H1 (cell line): ENCODE data around the gene ABHD10. TPM values are rescaled to one million over a fixed set of nuclear protein-coding genes. Genes with fewer than 3 reads are reported as not detected.

Experiments used
- CTCF ChIA-PET: fragments of 300-600 bp; sonication (Branson Sonifier 250); formaldehyde crosslinking; loops from one replicate; lab custom pipeline; 2021; ENCODE audit not compliant: partially characterized antibody; lab: Charles Lee
- POLR2A ChIA-PET: fragments of 300-600 bp; sonication (Branson Sonifier 250); formaldehyde crosslinking; loops from one replicate; lab custom pipeline; 2021; ENCODE audit warnings: inconsistent platforms; ENCODE audit not compliant: partially characterized antibody; lab: Charles Lee
- DNase-seq, 2 experiments: peaks; one replicate each; pipeline versions ENCODE4 v3.0.0 to v3.0.0-alpha.2; 2010 to 2022; ENCODE audit warnings: low spot score in 2 of 2, low read depth in 1 of 2, mixed read lengths in 1 of 2
- FAIRE-seq: peaks from 2 replicates; lab custom pipeline; 2011; peaks lifted over from hg19 to GRCh38; lab: Jason Lieb, UNC
- H2AFZ ChIP-seq: 2 replicates; pipeline ENCODE4 v1.8.1; 2012; ENCODE audit warnings: low read length, inconsistent platforms
- H2AK5ac ChIP-seq: 2 replicates; pipeline ENCODE4 v1.6.1; 2013; ENCODE audit warnings: low read depth, low read length
- H2BK120ac ChIP-seq: replicated peaks from 2 replicates; pipeline ENCODE3; 2013; ENCODE audit warnings: low read depth, low read length, inconsistent platforms
- H2BK12ac ChIP-seq: 2 replicates; pipeline ENCODE4 v1.6.1; 2013; ENCODE audit warnings: low read depth, low read length
- H2BK15ac ChIP-seq: 2 replicates; pipeline ENCODE4 v1.6.1; 2013; ENCODE audit warnings: low read length
- H2BK20ac ChIP-seq: 2 replicates; pipeline ENCODE4 v1.6.1; 2013; ENCODE audit warnings: low read length
- H2BK5ac ChIP-seq: 2 replicates; pipeline ENCODE4 v1.6.1; 2013; ENCODE audit warnings: low read depth, low read length
- H3K14ac ChIP-seq: 2 replicates; pipeline ENCODE4 v1.6.1; 2013; ENCODE audit warnings: inconsistent platforms; ENCODE audit not compliant: insufficient read length
- H3K18ac ChIP-seq: 2 replicates; pipeline ENCODE4 v1.6.1; 2013; ENCODE audit warnings: low read length; ENCODE audit errors: extremely low read depth
- H3K23ac ChIP-seq: 2 replicates; pipeline ENCODE4 v1.6.1; 2013; ENCODE audit warnings: inconsistent platforms; ENCODE audit not compliant: insufficient read length
- H3K23me2 ChIP-seq: 2 replicates; pipeline ENCODE4 v1.6.1; 2013; ENCODE audit warnings: low read depth, low read length
- H3K27ac ChIP-seq: 2 replicates; pipeline ENCODE4 v1.6.1; 2011; ENCODE audit warnings: low read depth, low read length, inconsistent platforms
- H3K27me3 ChIP-seq, 4 experiments: replicated peaks in 1 of 4; 1 replicate in 1 of 4; 2 replicates in 3 of 4; pipeline versions ENCODE4 v1.6.1 to v1.8.1; 2011 to 2013; ENCODE audit warnings: low read length in 3 of 4, mild to moderate bottlenecking in 3 of 4, inconsistent platforms in 2 of 4, mixed read lengths in 2 of 4, moderate library complexity in 1 of 4; ENCODE audit not compliant: control insufficient read depth in 3 of 4, insufficient read depth in 3 of 4; ENCODE audit errors: extremely low read depth in 1 of 4
- H3K36me3 ChIP-seq, 4 experiments: 2 replicates each; pipeline versions ENCODE4 v1.6.1 to v1.8.1; 2011 to 2013; ENCODE audit warnings: mild to moderate bottlenecking in 4 of 4, low read length in 3 of 4, moderate library complexity in 2 of 4, control low read depth in 1 of 4, inconsistent platforms in 1 of 4; ENCODE audit not compliant: insufficient read depth in 4 of 4, control insufficient read depth in 2 of 4
- H3K4ac ChIP-seq: replicated peaks from 2 replicates; pipeline ENCODE3; 2013; ENCODE audit warnings: low read length, low read depth, mixed read lengths, inconsistent platforms; ENCODE audit not compliant: insufficient read length
- H3K4me1 ChIP-seq, 4 experiments: replicated peaks in 1 of 4; 1 replicate in 1 of 4; 2 replicates in 3 of 4; pipeline versions ENCODE4 v1.6.1 to v1.8.1; 2011 to 2013; ENCODE audit warnings: low read length in 3 of 4, inconsistent platforms in 2 of 4, mixed read lengths in 1 of 4; ENCODE audit not compliant: insufficient read depth in 4 of 4, control insufficient read depth in 3 of 4
- H3K4me2 ChIP-seq, 2 experiments: 2 replicates each; pipeline versions ENCODE4 v1.6.1 to v1.8.1; 2011 to 2013; ENCODE audit warnings: low read depth in 2 of 2, low read length in 2 of 2, control low read depth in 1 of 2, inconsistent platforms in 1 of 2, mild to moderate bottlenecking in 1 of 2; ENCODE audit not compliant: insufficient read depth in 1 of 2
- H3K4me3 ChIP-seq, 4 experiments: fragments of 200-600, 300-600 bp in 1 of 4; sonication (generic), shearing (Covaris generic), sonication (Bioruptor Twin) in 1 of 4; 2 replicates each; pipeline versions ENCODE4 v1.5.1 to v1.8.1; 2011 to 2016; ENCODE audit warnings: low read length in 4 of 4, low read depth in 3 of 4, control low read depth in 2 of 4, inconsistent platforms in 2 of 4, mild to moderate bottlenecking in 2 of 4, mixed read lengths in 1 of 4, moderate library complexity in 1 of 4; ENCODE audit not compliant: insufficient read depth in 2 of 4; ENCODE audit errors: extremely low read depth in 1 of 4
- H3K56ac ChIP-seq: replicated peaks from 2 replicates; pipeline ENCODE3; 2013; ENCODE audit warnings: low read depth, mild to moderate bottlenecking, mixed read lengths, low read length, inconsistent platforms; ENCODE audit not compliant: insufficient read length
- H3K79me1 ChIP-seq: 2 replicates; pipeline ENCODE4 v1.6.1; 2013; ENCODE audit warnings: low read depth, low read length, control low read depth
- H3K79me2 ChIP-seq, 2 experiments: 2 replicates each; pipeline versions ENCODE4 v1.6.1 to v1.8.1; 2012 to 2013; ENCODE audit warnings: low read length in 2 of 2, mild to moderate bottlenecking in 2 of 2, inconsistent platforms in 1 of 2; ENCODE audit not compliant: insufficient read depth in 2 of 2, control insufficient read depth in 1 of 2
- H3K9ac ChIP-seq, 4 experiments: replicated peaks in 1 of 4; 1 replicate in 1 of 4; 2 replicates in 3 of 4; pipeline versions ENCODE4 v1.6.1 to v1.8.1; 2011 to 2013; ENCODE audit warnings: low read depth in 3 of 4, low read length in 3 of 4, control low read depth in 2 of 4, mild to moderate bottlenecking in 2 of 4, moderate library complexity in 2 of 4, inconsistent platforms in 1 of 4; ENCODE audit errors: extremely low read depth in 1 of 4
- H3K9me3 ChIP-seq, 2 experiments: 2 replicates each; pipeline versions ENCODE4 v1.6.1 to v1.8.1; 2012 to 2013; ENCODE audit warnings: mild to moderate bottlenecking in 2 of 2, moderate library complexity in 2 of 2, control low read depth in 1 of 2, inconsistent platforms in 1 of 2, low read depth in 1 of 2, low read length in 1 of 2, mixed read lengths in 1 of 2; ENCODE audit not compliant: insufficient read depth in 2 of 2
- H4K20me1 ChIP-seq, 2 experiments: replicated peaks in 1 of 2; 2 replicates each; pipeline versions ENCODE3 to v1.8.1; 2011 to 2013; ENCODE audit warnings: inconsistent platforms in 2 of 2, low read length in 2 of 2, mild to moderate bottlenecking in 1 of 2; ENCODE audit not compliant: insufficient read depth in 2 of 2, control insufficient read depth in 1 of 2
- H4K5ac ChIP-seq: 2 replicates; pipeline ENCODE4 v1.6.1; 2013; ENCODE audit warnings: low read length, low read depth, mixed read lengths, inconsistent platforms; ENCODE audit not compliant: insufficient read length
- H4K8ac ChIP-seq: 2 replicates; pipeline ENCODE4 v1.8.0; 2013; ENCODE audit warnings: mild to moderate bottlenecking, moderate library complexity, low read length, inconsistent platforms; ENCODE audit not compliant: insufficient read depth; ENCODE audit errors: extremely low read depth
- H4K91ac ChIP-seq: replicated peaks from 2 replicates; pipeline ENCODE3; 2013; ENCODE audit warnings: low read length, mixed read lengths, inconsistent platforms; ENCODE audit not compliant: insufficient read length
- BACH1 ChIP-seq: IDR thresholded peaks from 2 replicates; pipeline ENCODE4 v1.6.1; 2012; ENCODE audit warnings: low read length, improper control_type of control experiment
- CTCF ChIP-seq, 3 experiments: IDR thresholded peaks; 1 replicate in 2 of 3; 2 replicates in 1 of 3; pipeline versions ENCODE4 v1.5.1 to v1.6.1; 2011; ENCODE audit warnings: low read length in 3 of 3, mild to moderate bottlenecking in 3 of 3, inconsistent platforms in 2 of 3, low read depth in 1 of 3, moderate library complexity in 1 of 3; ENCODE audit not compliant: insufficient read depth in 1 of 3; ENCODE audit errors: control extremely low read depth in 1 of 3
- GTF2F1 ChIP-seq: IDR thresholded peaks from 2 replicates; pipeline ENCODE4 v1.6.1; 2012; ENCODE audit warnings: low read depth, low read length, improper control_type of control experiment, borderline replicate concordance
- RBBP5 ChIP-seq: IDR thresholded peaks from 2 replicates; pipeline ENCODE4 v1.7.1; 2012; ENCODE audit warnings: low read depth, mild to moderate bottlenecking, inconsistent platforms, low read length, moderate library complexity, borderline replicate concordance
- SP2 ChIP-seq: IDR thresholded peaks from 2 replicates; pipeline ENCODE4 v1.6.1; 2012; ENCODE audit warnings: mild to moderate bottlenecking, low read length, inconsistent platforms
- SP4 ChIP-seq: IDR thresholded peaks from 2 replicates; pipeline ENCODE4 v1.6.1; 2012; ENCODE audit warnings: low read length, inconsistent platforms
- TAF1 ChIP-seq: IDR thresholded peaks from 2 replicates; pipeline ENCODE4 v1.6.1; 2011; ENCODE audit warnings: mild to moderate bottlenecking, low read depth, low read length
- polyA plus RNA-seq, 7 experiments: library from polyadenylated mRNA; depleted of rRNA in 3 of 7; stranded (reverse) in 5 of 7; unstranded in 2 of 7; fragments of >200 nt in 5 of 7; fragments of 200-250 nt in 2 of 7; gene quantifications; 1 replicate in 5 of 7; 2 replicates in 1 of 7; 4 replicates in 1 of 7; pipeline versions ENCODE4 v1.2.1 to v1.2.3, GENCODE V29; 2011 to 2013; ENCODE audit warnings: missing spikeins in 2 of 7, mixed read lengths in 2 of 7
- total RNA-seq: library from RNA; stranded (reverse); fragmentation: NEBNext Ultra II Directional; extraction: Animal tissue kit (Norgen Biotek cat#: 25700); gene quantifications from 2 replicates; pipeline ENCODE4 v1.2.1, GENCODE V29; 2021

Gene ABHD10
- total and polyA plus RNA-seq, 2 of the 8 experiments (the other 6 are each of a cell fraction or from before 2014, with no cell fraction given) = 10.9 to 24.6 TPM

GRCh38 chr3:111936191-111936841 lies 42.5 kb upstream of the ABHD10 start:
- no peak overlapping the region for H2BK20ac ChIP-seq
- POLR2A ChIA-PET = no interaction called here
- H3K56ac ChIP-seq = no peak overlapping the region
- CTCF ChIA-PET = interaction anchor here (0.5 to 1.8 kb wide), 3 partner anchors 10 to 283 kb away, joined by 3 to 5 read pairs (median 3); no protein-coding TSS in a partner anchor
- H3K79me1 ChIP-seq = no peaks in the 10 kb centered on the region
- H3K9ac ChIP-seq = no peak overlapping the region
- H3K4me3 ChIP-seq = no peak overlapping the region
- no peak for FAIRE-seq
- no peak overlapping the region for H3K23ac ChIP-seq
- no peak overlapping the region for H3K4ac ChIP-seq
- DNase-seq = no peak
- H4K91ac ChIP-seq = no peak overlapping the region
- no peak overlapping the region for H2BK15ac ChIP-seq
- no peak overlapping the region for H4K8ac ChIP-seq
- H3K14ac ChIP-seq = no peak overlapping the region
- H2BK120ac ChIP-seq = no peak overlapping the region
- no peaks in the 10 kb centered on the region for H4K20me1 ChIP-seq
- H2BK5ac ChIP-seq = no peak overlapping the region
- H3K4me1 ChIP-seq = no peaks in the 10 kb centered on the region
- H3K9me3 ChIP-seq = no peaks in the 10 kb centered on the region
- H3K27me3 ChIP-seq = no peaks in the 10 kb centered on the region
- H3K18ac ChIP-seq = no peak overlapping the region
- no peak overlapping the region for H2AFZ ChIP-seq
- H2AK5ac ChIP-seq = no peak overlapping the region
- 0 out of 8 replicates have a peak, but pooled peaks cover 0 to 2% (median 0%) of the 10 kb centered on the region in 4 experiments for H3K36me3 ChIP-seq
- H4K5ac ChIP-seq = no peak overlapping the region
- no peak overlapping the region for H3K4me2 ChIP-seq
- no peak for TF ChIP-seq CTCF (IDR thresholded peaks at IDR 0.05; ENCODE audit: control extremely low read depth in 1 of 3, insufficient read depth in 1 of 3, low read depth in 1 of 3, low read length in 3 of 3)
- TF ChIP-seq GTF2F1 = no peak
- no peak for TF ChIP-seq SP2
- TF ChIP-seq TAF1 = no peak
- TF ChIP-seq SP4 = no peak
- TF ChIP-seq BACH1 = no peak
- no peak for TF ChIP-seq RBBP5
- TF ChIP-seq, all 59 proteins: peak for 0
- no peak overlapping the region for H3K27ac ChIP-seq
- H3K79me2 ChIP-seq = no peaks in the 10 kb centered on the region
- no peaks in the 10 kb centered on the region for H3K23me2 ChIP-seq
- H2BK12ac ChIP-seq = no peak overlapping the region
